Measurements from ENCODE around the gene TLE1. TPM values are rescaled to one million over a fixed set of nuclear protein-coding genes. Genes with fewer than 3 reads are reported as not detected.
"Not testable (repeated sequence)": the region's sequence is repeated elsewhere in the genome, so short reads cannot be mapped to it uniquely, and the experiment has no call there.

The TLE1 gene
- total and polyA plus RNA-seq, 2 experiments from 2014 or later = 2.1 to 3.4 TPM

DNA sequence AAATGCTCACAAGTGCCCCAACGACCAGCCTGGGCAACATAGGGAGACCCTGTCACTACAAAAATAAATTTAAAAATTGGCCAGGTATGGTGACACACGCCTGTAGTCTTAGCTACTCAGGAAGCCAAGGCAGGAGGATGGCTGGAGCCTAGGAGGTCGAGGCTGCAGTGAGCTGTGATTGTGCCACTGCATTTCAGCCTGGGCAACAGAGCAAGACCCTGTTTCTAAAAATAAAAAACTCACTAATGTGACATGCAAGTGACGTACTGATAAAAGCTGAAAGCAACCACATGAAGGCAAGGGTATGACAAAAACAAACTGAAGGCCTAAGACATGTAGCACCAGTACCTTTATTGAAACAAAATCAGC, 81.1 kb downstream of the TLE1 start:
- H3K9me3 ChIP-seq (ENCODE audit: low read depth) = no peaks in the 10 kb centered on the region
- peaks cover 68% of the 10 kb centered on the region for H3K27me3 ChIP-seq
- H3K36me3 ChIP-seq = no peaks in the 10 kb centered on the region
- no peak for DNase-seq (ENCODE audit: low read depth in 1 of 2, low spot score in 1 of 2)
- H3K27ac ChIP-seq = no peak overlapping the region
- peaks cover 10% of the 10 kb centered on the region for H3K4me1 ChIP-seq (ENCODE audit: low read depth)
- TF ChIP-seq, protein P1, sequence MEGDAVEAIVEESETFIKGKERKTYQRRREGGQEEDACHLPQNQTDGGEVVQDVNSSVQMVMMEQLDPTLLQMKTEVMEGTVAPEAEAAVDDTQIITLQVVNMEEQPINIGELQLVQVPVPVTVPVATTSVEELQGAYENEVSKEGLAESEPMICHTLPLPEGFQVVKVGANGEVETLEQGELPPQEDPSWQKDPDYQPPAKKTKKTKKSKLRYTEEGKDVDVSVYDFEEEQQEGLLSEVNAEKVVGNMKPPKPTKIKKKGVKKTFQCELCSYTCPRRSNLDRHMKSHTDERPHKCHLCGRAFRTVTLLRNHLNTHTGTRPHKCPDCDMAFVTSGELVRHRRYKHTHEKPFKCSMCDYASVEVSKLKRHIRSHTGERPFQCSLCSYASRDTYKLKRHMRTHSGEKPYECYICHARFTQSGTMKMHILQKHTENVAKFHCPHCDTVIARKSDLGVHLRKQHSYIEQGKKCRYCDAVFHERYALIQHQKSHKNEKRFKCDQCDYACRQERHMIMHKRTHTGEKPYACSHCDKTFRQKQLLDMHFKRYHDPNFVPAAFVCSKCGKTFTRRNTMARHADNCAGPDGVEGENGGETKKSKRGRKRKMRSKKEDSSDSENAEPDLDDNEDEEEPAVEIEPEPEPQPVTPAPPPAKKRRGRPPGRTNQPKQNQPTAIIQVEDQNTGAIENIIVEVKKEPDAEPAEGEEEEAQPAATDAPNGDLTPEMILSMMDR (IDR thresholded peaks at IDR 0.05; ENCODE audit: low read depth, low read length) = no peak
- H3K4me3 ChIP-seq = no peak overlapping the region

DNA sequence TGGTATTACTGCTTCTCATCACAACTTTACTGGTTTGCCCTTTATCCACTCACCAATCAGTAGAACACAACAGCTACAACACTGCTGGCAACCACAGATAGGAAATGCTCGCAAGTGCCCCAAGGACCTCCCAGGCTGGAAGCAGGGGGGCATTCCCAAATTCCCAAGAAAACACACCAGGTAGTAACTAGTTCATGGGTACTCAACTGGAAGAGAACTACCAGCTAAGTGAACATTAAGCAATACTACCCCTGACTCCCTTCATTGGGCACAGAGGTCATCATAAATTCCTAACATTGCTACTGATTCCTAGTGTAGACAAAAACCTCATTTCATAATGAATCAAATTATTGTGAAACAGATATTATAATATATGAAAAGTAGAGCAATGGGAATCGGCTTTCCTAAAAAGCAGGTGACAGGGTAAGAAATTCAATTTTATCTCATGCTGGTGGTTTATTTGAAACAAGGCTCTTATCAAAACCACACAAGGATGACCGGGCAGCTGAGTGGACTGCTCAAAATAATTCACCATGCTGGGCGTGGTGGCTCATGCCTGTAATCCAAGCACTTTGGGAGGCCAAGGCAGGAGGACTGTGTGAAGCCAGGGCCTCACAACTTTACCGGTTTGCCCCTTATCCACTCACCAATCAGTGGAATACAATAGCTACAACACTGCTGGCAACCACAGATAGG, 81.6 kb downstream of the TLE1 start:
- H3K36me3 ChIP-seq = no peaks in the 10 kb centered on the region
- no peaks in the 10 kb centered on the region for H3K9me3 ChIP-seq (ENCODE audit: low read depth)

DNA sequence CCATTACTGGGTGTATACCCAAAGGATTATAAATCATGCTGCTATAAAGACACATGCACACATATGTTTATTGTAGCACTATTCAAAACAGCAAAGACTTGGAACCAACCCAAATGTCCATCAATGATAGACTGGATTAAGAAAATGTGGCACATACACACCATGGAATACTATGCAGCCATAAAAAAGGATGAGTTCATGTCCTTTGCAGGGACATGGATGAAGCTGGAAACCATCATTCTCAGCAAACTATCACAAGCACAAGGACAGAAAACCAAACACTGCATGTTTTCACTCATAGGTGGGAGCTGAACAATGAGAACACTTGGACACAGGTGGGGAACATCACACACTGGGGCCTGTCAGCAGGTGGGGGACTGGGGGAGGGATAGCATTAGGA, 83.1 kb downstream of the TLE1 start:
- not testable (repeated sequence) for H3K27ac ChIP-seq; H3K36me3 ChIP-seq; DNase-seq (ENCODE audit: low read depth in 1 of 2, low spot score in 1 of 2); H3K4me3 ChIP-seq; H3K9me3 ChIP-seq (ENCODE audit: low read depth)
- peaks cover 69% of the 10 kb centered on the region for H3K27me3 ChIP-seq
- H3K4me1 ChIP-seq (ENCODE audit: low read depth) = peaks cover 10% of the 10 kb centered on the region

More for the DNA sequence above, 81.6 kb downstream of the TLE1 start:
- Histone ChIP-seq H3K4me3 (no peak overlapping the region), H3K27me3 (peaks cover 68% of the 10 kb centered on the region), H3K27ac (no peak overlapping the region), H3K4me1 (ENCODE audit: low read depth) (peaks cover 10% of the 10 kb centered on the region)
- peak in 1 of 2 donors; percentile 30 for DNase-seq (ENCODE audit: low read depth in 1 of 2, low spot score in 1 of 2)
- TF ChIP-seq, protein P1 (IDR thresholded peaks at IDR 0.05; ENCODE audit: low read depth, low read length) = no peak

DNA sequence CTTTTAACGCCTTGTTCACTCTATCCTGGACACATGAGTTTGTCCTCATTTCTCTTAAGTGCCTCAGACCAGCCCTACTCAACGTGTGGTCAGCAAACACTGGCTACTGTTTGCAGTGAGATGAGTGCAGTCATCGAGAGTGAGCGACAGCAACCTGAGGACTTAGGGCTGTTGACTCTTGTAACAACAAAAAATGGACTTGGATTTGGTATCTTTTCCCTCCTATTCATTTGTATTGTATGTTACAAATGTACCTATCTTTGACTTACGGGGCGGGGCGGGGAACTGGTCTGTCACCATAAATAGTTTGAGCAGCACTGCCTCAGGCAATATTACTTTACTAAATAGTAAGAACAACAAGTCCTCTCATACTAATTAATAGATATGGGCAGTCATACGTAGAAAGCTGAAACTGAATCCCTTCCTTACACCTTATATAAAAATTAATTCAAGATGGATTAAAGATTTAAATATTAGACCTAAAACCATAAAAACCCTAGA, 84.1 kb downstream of the TLE1 start:
- H3K27ac ChIP-seq = no peak overlapping the region
- DNase-seq (ENCODE audit: low read depth in 1 of 2, low spot score in 1 of 2) = no peak
- peaks cover 71% of the 10 kb centered on the region for H3K27me3 ChIP-seq
- no peaks in the 10 kb centered on the region for H3K36me3 ChIP-seq
- no peak overlapping the region for H3K4me3 ChIP-seq
- H3K4me1 ChIP-seq (ENCODE audit: low read depth) = peaks cover 8% of the 10 kb centered on the region
- H3K9me3 ChIP-seq (ENCODE audit: low read depth) = no peaks in the 10 kb centered on the region
- TF ChIP-seq, protein P1 (IDR thresholded peaks at IDR 0.05; ENCODE audit: low read depth, low read length) = no peak

DNA sequence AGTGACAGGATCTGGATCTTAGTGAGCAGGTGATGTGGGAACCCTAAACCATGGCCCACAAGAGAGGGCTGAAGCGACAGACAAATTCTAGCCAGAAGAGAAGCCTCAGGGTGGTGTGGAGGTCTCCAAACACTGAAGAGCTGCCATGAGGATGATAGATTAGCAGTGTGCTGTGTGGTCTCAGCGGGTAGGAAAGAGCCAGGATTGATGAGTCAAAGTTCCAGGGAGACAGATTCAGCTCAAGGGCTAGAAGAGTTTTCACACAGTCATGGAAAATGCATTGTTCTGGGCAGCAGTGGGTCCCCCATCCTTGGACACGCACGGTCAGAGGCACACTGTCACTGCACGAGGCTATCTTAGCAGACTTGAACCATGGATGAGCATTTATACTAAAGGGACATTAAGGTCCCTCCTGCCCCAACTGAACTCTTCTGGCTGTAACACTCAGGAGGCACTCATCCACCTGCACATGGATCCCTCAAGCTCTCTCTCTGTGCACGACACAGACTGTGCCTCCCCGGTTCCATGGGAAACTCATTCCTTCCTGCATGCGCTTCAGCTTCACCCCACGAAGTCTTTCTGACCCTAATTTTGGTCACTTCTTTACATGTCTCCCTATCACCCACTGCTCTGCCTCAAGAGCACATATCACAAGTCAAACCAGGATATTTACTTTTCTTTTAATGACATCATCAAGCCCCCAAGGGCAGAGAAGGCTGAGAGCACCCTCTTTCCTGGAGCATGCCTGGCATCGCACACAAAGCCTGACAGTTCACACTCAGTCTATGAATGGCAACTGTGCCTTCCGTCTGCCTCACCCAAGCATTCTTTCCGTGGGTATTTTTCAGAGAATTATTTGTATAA, 84.8 kb downstream of the TLE1 start:
- H3K27ac ChIP-seq = no peak overlapping the region
- H3K27me3 ChIP-seq = peaks cover 72% of the 10 kb centered on the region
- H3K36me3 ChIP-seq = no peaks in the 10 kb centered on the region
- H3K4me3 ChIP-seq = no peak overlapping the region
- no peak for DNase-seq (ENCODE audit: low read depth in 1 of 2, low spot score in 1 of 2)
- peaks cover 2% of the 10 kb centered on the region for H3K4me1 ChIP-seq (ENCODE audit: low read depth)
- no peaks in the 10 kb centered on the region for H3K9me3 ChIP-seq (ENCODE audit: low read depth)
- TF ChIP-seq, protein P1 (IDR thresholded peaks at IDR 0.05; ENCODE audit: low read depth, low read length) = no peak
